HG02943 (cell line): ENCODE measurements around the gene XPO1.
"Not testable (repeated sequence)": the region's sequence is repeated elsewhere in the genome, so short reads cannot be mapped to it uniquely, and the experiment has no call there.

Experiments used
- ATAC-seq: cut with Tn5 transposase; IDR thresholded peaks from one replicate; pipeline ENCODE4 v1.9.1; 2021; ENCODE audit warnings: mild to moderate bottlenecking, low read depth, moderate library complexity; ENCODE audit not compliant: unreplicated experiment

XPO1 gene

GRCh38 chr2:61470122-61470951 lies 67.8 kb downstream of the XPO1 start:
- peak; percentile 16 for ATAC-seq

- ATAC-seq = no peak
Observed at GRCh38 chr2:61469424-61470121, 68.6 kb downstream of the XPO1 start.

GRCh38 chr2:61468231-61468630 lies 69.9 kb downstream of the XPO1 start:
- not testable (repeated sequence) for ATAC-seq

DNA sequence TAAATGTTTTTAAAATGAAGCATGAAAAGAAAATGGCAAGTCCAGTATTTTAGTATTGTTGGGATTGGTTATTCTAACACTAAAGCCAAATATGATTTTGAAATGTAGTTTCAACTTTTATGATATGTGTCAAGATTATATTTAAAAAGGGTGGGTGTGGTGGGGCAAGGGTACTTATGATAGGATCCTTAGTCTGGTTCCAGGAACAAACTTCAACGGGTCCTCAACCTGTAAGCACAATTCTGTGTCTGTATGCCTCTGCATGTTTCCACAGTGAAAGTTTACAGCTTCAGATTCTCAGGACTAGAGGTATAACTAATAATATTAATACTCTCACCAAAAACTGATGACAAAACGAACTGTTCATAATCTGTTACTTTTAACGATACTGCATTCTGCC lies 73.1 kb downstream of the XPO1 start:
- no peak for ATAC-seq

DNA sequence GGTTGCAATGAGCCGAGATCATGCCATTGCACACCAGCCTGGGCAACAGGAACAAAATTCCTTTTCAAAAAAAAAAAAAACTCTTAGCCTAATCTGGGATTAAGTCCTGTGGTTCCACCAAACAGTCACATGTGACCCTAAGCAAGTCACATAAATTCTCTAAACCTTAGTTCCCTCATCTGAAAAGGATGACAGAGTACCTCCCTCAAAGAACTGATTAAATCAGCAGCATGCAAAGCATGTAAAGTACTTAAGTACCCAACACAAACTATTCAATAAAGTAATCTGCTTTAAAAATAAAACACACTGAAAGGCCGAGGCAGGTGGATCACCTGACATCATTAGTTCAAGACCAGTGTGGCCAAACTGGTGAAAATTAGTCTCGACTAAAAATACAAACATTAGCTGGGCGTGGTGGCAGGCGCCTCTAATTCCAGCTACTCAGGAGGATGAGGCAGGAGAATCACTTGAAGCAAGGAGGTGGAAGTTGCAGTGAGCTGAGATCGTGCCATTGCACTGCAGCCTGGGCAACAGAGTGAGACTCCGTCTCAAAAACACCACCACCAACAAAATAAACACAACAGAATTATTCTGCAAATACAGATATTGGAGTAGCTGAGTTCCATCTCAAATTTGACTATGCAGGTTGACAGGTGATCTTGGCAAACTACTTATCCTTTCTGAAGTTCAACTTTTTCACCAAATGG lies 74.2 kb downstream of the XPO1 start:
- no peak for ATAC-seq

- ATAC-seq = no peak
Observed at GRCh38 chr2:61461404-61461803, 76.8 kb downstream of the XPO1 start.

DNA sequence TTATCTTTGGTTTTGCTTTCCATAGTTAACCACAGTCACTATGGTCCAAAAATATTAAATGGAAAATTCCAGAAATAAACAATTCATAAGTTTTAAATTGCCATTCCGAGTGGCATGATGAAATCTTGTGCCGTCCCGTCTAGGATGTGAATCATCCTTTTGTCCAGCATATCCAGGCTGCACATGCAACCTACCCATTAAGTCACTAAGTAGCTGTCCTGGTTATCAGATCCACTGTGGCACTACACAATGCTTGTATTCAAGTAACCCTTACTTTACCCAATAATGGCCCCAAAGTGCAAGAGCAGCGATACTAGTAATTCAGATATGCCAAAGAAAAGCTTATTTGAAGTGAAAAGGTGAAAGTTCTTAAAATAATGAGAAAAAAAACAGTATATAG lies 78.0 kb downstream of the XPO1 start:
- no peak for ATAC-seq

DNA sequence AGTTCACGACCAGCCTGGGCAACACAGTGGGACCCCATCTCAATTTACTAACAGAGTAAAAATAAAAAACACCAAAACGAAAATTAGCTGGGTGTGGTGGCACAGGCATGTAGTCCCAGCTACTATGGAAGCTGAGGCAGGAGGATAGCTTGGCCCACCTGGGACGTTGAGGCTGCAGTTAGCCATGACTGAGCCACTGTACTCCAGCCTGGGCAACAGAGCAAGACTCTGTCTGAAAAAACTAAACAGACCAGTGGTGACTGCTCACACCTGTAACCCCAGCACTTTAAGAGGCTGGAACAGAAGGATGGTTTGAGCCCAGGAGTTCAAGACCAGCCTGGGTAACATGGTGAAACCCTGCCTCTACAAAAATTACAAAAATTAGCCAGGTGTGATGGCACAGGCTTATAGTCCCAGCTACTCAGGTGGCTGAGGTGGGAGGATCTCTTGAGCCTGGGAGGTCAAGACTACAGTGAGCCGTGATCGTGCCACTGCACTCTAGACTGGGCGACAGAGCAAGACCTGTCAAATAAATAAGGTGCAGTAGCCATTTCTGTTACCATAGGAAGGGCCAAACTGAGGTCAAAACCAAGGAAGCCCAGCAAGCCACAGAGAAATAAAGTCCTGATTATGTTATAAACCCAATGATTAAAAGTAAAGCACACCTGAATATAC lies 81.3 kb downstream of the XPO1 start:
- ATAC-seq = no peak

DNA sequence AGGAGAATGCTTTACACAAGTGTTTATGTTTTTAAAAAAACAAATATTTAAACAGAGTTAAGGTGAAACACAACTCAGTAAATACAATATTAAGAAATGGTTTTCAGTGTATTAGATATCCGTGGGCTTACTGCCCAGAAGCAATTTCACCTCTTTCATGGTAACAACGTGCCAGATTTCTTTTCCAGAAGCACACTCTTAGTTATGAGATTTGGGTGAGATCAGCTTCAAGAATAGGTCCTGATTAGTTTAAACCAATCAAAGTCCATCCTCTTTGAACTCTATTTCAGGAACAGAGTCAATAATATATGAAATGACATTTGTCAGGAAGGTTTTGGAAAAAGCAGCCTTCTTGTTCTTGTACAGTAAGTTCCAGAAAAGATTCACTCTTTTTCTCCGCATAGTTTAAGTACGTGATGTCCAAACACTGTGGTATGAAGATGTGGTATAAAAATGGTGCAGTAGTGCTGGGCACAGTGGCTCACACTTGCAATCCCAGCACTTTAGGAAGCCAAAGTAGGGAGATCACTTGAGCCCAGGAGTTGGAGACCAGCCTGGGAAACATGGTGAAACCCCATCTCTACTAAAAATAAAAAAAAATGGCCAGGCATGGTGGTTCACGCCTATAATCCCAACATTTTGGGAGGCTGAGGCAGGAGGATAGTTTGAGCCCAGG lies 81.9 kb downstream of the XPO1 start:
- no peak for ATAC-seq

- ATAC-seq = not testable (repeated sequence)
Observed at GRCh38 chr2:61454972-61455371, 83.2 kb downstream of the XPO1 start.

DNA sequence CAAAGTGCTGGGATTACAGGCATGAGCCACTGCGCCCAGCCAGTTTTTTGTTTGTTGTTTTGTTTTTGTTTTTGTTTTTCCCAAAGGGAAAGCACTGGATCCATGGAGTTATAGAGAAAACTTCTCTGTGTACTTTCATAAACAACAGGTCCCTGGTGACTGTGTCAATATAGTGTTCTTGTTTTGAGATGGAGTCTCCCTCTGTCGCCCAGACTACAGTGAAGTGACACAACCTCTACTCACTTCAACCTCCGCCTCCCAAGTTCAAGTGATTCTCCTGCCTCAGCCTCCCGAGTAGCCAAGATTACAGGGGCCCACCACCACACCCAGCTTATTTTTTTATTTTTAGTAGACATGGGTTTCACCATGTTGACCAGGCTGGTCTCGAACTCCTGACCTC lies 83.8 kb downstream of the XPO1 start:
- ATAC-seq = no peak

DNA sequence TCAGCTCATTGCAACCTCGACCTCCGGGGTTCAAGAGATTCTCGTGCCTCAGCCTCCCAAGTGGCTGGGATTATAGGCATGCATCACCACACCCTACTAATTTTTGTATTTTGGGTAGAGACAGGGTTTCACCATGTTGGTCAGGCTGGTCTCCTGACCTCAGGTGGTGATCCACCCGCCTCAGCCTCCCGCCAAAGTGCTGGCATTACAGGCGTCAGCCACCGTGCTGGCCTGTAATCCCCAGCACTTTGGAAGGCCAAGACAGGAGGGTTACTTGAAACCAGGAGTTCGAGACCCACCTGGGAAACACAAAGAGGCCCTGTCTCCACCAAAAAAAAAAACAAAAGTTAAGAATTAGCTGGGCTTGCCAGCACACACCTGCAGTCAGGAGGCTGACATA lies 85.8 kb downstream of the XPO1 start:
- ATAC-seq = no peak

DNA sequence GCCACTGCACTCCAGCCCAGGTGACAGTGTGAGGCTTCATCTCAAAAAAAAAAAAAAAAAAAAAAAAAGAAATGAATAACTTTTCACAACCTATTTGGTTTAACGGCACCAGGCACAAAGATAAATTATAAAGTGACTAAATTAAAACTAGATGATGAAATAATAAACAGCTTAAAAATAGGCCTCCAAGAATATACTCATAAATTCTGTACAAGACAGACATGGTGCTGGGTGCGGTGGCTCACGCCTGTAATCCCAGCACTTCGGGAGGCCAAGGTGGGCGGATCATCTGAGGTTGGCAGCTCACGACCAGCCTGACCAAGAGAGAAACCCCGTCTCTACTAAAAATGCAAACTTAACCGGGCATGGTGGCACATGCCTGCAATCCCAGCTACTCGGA lies 87.0 kb downstream of the XPO1 start:
- no peak for ATAC-seq

DNA sequence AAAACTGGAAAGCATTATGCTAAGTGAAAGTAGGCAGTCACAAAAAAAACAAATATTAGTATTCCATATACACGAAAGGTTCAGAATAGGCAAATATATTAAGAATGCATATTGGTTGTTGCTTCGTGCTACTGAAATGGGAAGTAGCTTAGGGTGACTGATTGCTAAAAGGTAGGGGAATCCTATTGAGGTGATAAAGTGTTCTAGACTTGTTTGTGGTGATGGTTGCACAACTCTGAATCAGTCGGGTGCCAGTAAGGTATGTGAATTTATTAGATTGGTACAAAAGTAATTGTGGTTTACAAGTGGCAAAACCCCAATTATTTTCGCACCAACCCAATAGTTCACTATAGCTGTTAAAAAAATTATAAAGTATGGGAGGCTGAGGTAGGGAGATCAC lies 88.0 kb downstream of the XPO1 start:
- no peak for ATAC-seq

DNA sequence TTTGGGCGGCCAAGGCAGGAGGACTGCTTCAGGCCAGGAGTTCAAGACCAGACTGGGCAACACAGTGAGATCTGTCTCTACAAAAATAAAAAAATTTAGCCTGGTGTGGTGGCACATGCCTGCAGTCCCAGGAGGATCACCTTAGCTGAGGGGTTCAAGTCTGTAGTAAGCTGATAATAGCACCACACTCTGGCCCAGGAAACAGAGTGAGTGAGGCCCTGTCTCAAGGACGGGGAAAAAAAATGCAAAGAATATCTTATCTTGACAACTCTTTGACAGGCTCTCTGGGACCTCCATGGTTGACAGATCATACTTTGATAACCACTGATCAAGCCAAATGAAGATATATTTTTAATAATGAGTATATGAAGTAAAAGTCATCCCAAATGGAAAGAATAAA lies 89.9 kb downstream of the XPO1 start:
- ATAC-seq = no peak

- not testable (repeated sequence) for ATAC-seq
Observed at GRCh38 chr2:61446971-61447370, 91.2 kb downstream of the XPO1 start.

GRCh38 chr2:61443342-61444041 lies 94.7 kb downstream of the XPO1 start:
- ATAC-seq = peak; percentile 92

- no peak for ATAC-seq
Observed at GRCh38 chr2:61439241-61440002, 98.7 kb downstream of the XPO1 start.

- ATAC-seq = no peak
Observed at GRCh38 chr2:61438670-61439069, 99.5 kb downstream of the XPO1 start.
